Upper lobe of right lung (tissue), 1 donor: Measurements from ENCODE around the gene GNPTG. TPM values are rescaled to one million over a fixed set of nuclear protein-coding genes. Genes with fewer than 3 reads are reported as not detected.

Experiments used
- ATAC-seq: fragments of 200-7000 bp; cut with Tn5 transposase; one replicate; pipeline ENCODE4 v1.9.1; 2020; ENCODE audit warnings: mild to moderate bottlenecking, moderate library complexity
- DNase-seq: peaks from one replicate; pipeline ENCODE4 v3.0.0-alpha.2; 2020
- H3K27ac ChIP-seq: fragments of 200-600 bp; one replicate; pipeline ENCODE4 v1.8.0; 2022
- H3K27me3 ChIP-seq: fragments of 200-600 bp; one replicate; pipeline ENCODE4 v1.8.0; 2022; ENCODE audit warnings: mild to moderate bottlenecking
- H3K36me3 ChIP-seq: fragments of 200-600 bp; one replicate; pipeline ENCODE4 v1.8.0; 2022
- H3K4me1 ChIP-seq: fragments of 200-600 bp; one replicate; pipeline ENCODE4 v1.8.0; 2022
- H3K4me3 ChIP-seq: fragments of 200-600 bp; one replicate; pipeline ENCODE4 v1.8.0; 2022; ENCODE audit warnings: mild to moderate bottlenecking
- H3K9me3 ChIP-seq: fragments of 200-600 bp; one replicate; pipeline ENCODE4 v1.8.0; 2022
- CTCF ChIP-seq: fragments of 200-600 bp; IDR thresholded peaks from one replicate; pipeline ENCODE4 v1.8.0; 2022; ENCODE audit warnings: antibody characterized with exemption
- intact Hi-C: fragments of 100-400 bp; cut with DNase I; formaldehyde crosslinking; loops from one replicate; pipeline ENCODE4 v1.11.0; 2022
- total RNA-seq: library from RNA; stranded (reverse); fragmentation: NEBNext Ultra II Directional; extraction: Animal tissue kit (Norgen Biotek cat#: 25700); gene quantifications from one replicate; pipeline ENCODE4 v1.2.1, GENCODE V29; 2021
- donor health status: DM: no; HTN: yes; CAD: no; lungs with severe emphysema.

GNPTG gene
- total RNA-seq, 1 donor from 2014 or later: 82.9 TPM

- Histone ChIP-seq H3K27me3 (no peaks in the 10 kb centered on the region), H3K4me3 (peak overlapping the region; percentile 31), H3K4me1 (peaks cover 8% of the 10 kb centered on the region), H3K9me3 (no peaks in the 10 kb centered on the region), H3K27ac (no peak overlapping the region), H3K36me3 (no peaks in the 10 kb centered on the region)
- TF ChIP-seq CTCF: no peak
- peak; percentile 95 for ATAC-seq
- DNase-seq: peak; percentile 97
- intact Hi-C loops: no loop called here
Observed at GRCh38 chr16:1342526-1343427, 9.0 kb upstream of the GNPTG start.

- TF ChIP-seq CTCF: no peak
- intact Hi-C loops: no loop called here
- Histone ChIP-seq H3K27me3 (no peaks in the 10 kb centered on the region), H3K27ac (no peak overlapping the region), H3K4me1 (peaks cover 8% of the 10 kb centered on the region), H3K36me3 (peaks cover 7% of the 10 kb centered on the region), H3K4me3 (peak overlapping the region; percentile 31), H3K9me3 (no peaks in the 10 kb centered on the region)
- no peak for DNase-seq
- no peak for ATAC-seq
Observed at GRCh38 chr16:1343428-1344242, 8.1 kb upstream of the GNPTG start.

GRCh38 chr16:1344499-1344898 is 7.2 kb upstream of the GNPTG start:
- H3K36me3 ChIP-seq: peaks cover 13% of the 10 kb centered on the region
- TF ChIP-seq CTCF: no peak
- no peak overlapping the region for H3K27ac ChIP-seq
- H3K27me3 ChIP-seq: no peaks in the 10 kb centered on the region
- H3K9me3 ChIP-seq: no peaks in the 10 kb centered on the region
- peaks cover 8% of the 10 kb centered on the region for H3K4me1 ChIP-seq
- ATAC-seq: no peak
- intact Hi-C loops: no loop called here
- H3K4me3 ChIP-seq: no peak overlapping the region
- DNase-seq: no peak

- H3K4me1 ChIP-seq: peaks cover 8% of the 10 kb centered on the region
- no peak overlapping the region for H3K27ac ChIP-seq
- no peaks in the 10 kb centered on the region for H3K9me3 ChIP-seq
- no peaks in the 10 kb centered on the region for H3K27me3 ChIP-seq
- H3K4me3 ChIP-seq: no peak overlapping the region
- DNase-seq (no peak), ATAC-seq (no peak)
- H3K36me3 ChIP-seq: peaks cover 19% of the 10 kb centered on the region
- no peak for TF ChIP-seq CTCF
- intact Hi-C loops: no loop called here
Observed at GRCh38 chr16:1345087-1345486, 6.6 kb upstream of the GNPTG start.

GRCh38 chr16:1345651-1346421 is 5.9 kb upstream of the GNPTG start:
- intact Hi-C loops: no loop called here
- no peak overlapping the region for H3K27ac ChIP-seq
- H3K27me3 ChIP-seq: no peaks in the 10 kb centered on the region
- DNase-seq: no peak
- H3K4me3 ChIP-seq: no peak overlapping the region
- no peaks in the 10 kb centered on the region for H3K9me3 ChIP-seq
- no peak for TF ChIP-seq CTCF
- H3K4me1 ChIP-seq: peaks cover 15% of the 10 kb centered on the region
- H3K36me3 ChIP-seq: peaks cover 23% of the 10 kb centered on the region
- no peak for ATAC-seq
